A673 (cell line): ENCODE measurements around the gene PLCB4. TPM values are rescaled to one million over a fixed set of nuclear protein-coding genes. Genes with fewer than 3 reads are reported as not detected.

Source experiments
- BruUV-seq: library from RNA; stranded (reverse); fragments of 400-500 nt; replicated peaks from 2 replicates; lab custom pipeline; 2021; lab: Mats Ljungman, UMichigan
- CTCF ChIA-PET: fragments of 300-600 bp; sonication (Branson Sonifier 250); formaldehyde crosslinking; loops from one replicate; lab custom pipeline; 2022; ENCODE audit warnings: antibody characterized with exemption; lab: Charles Lee
- POLR2A ChIA-PET: fragments of 300-600 bp; sonication (Branson Sonifier 250); formaldehyde crosslinking; loops from one replicate; lab custom pipeline; 2022; ENCODE audit warnings: antibody characterized with exemption; ENCODE audit not compliant: low non-redundant PET; lab: Charles Lee
- DNase-seq: peaks from one replicate; pipeline ENCODE4 v3.0.0-alpha.2; 2015; ENCODE audit warnings: low spot score
- H3K27ac ChIP-seq: fragments of 200-600 bp; sonication (generic); 2 replicates; pipeline ENCODE4 v1.5.1; 2016; ENCODE audit warnings: mixed run types, low read depth, mild to moderate bottlenecking, mixed read lengths, antibody characterized with exemption, low read length; ENCODE audit not compliant: poor library complexity, severe bottlenecking
- H3K27me3 ChIP-seq: fragments of 200-600 bp; sonication (generic); replicated peaks from 2 replicates; pipeline ENCODE4 v1.6.1; 2017; ENCODE audit warnings: mixed run types, low read depth, mild to moderate bottlenecking, mixed read lengths, antibody characterized with exemption, low read length; ENCODE audit not compliant: insufficient read depth, poor library complexity
- H3K36me3 ChIP-seq: fragments of 200-600 bp; sonication (generic); 2 replicates; pipeline ENCODE4 v1.6.1; 2016; ENCODE audit warnings: mixed run types, mild to moderate bottlenecking, mixed read lengths, antibody characterized with exemption, low read length; ENCODE audit not compliant: insufficient read depth, poor library complexity, severe bottlenecking
- H3K4me1 ChIP-seq: fragments of 200-600 bp; sonication (generic); 2 replicates; pipeline ENCODE4 v1.6.1; 2017; ENCODE audit warnings: mixed run types, mild to moderate bottlenecking, mixed read lengths, antibody characterized with exemption, low read length; ENCODE audit not compliant: insufficient read depth, poor library complexity, severe bottlenecking
- H3K4me3 ChIP-seq: fragments of 200-600 bp; sonication (generic); 2 replicates; pipeline ENCODE4 v1.5.1; 2016; ENCODE audit warnings: low read depth, mixed run types, mild to moderate bottlenecking, mixed read lengths, low read length; ENCODE audit not compliant: poor library complexity, severe bottlenecking
- H3K9me3 ChIP-seq: fragments of 200-600 bp; sonication (generic); 2 replicates; pipeline ENCODE4 v1.6.1; 2016; ENCODE audit warnings: mixed run types, low read depth, mild to moderate bottlenecking, mixed read lengths, antibody characterized with exemption, low read length; ENCODE audit not compliant: poor library complexity, severe bottlenecking
- CTCF ChIP-seq: fragments of 300-800, 200-600 bp; sonication (generic); conservative IDR thresholded peaks from 2 replicates; pipeline ENCODE4 v1.5.1; 2017; ENCODE audit warnings: low read depth, mild to moderate bottlenecking, antibody characterized with exemption, low read length, moderate library complexity, mixed read lengths
- EZH2 ChIP-seq: fragments of 200-600 bp; sonication (generic); IDR thresholded peaks from 2 replicates; pipeline ENCODE4 v1.6.1; 2017; ENCODE audit warnings: borderline replicate concordance, low read depth, mild to moderate bottlenecking, mixed read lengths, antibody characterized with exemption, low read length; ENCODE audit not compliant: poor library complexity, severe bottlenecking
- intact Hi-C: fragments of 100-400 bp; cut with micrococcal nuclease; formaldehyde crosslinking; loops from one replicate; pipeline ENCODE4 v1.10.0; 2022; ENCODE audit not compliant: unreplicated experiment
- total RNA-seq: library from RNA; stranded (reverse); gene quantifications from 2 replicates; pipeline ENCODE4 v1.2.3, GENCODE V29; 2021

Gene PLCB4
- total RNA-seq, 1 experiment from 2014 or later: 6.2 TPM

DNA sequence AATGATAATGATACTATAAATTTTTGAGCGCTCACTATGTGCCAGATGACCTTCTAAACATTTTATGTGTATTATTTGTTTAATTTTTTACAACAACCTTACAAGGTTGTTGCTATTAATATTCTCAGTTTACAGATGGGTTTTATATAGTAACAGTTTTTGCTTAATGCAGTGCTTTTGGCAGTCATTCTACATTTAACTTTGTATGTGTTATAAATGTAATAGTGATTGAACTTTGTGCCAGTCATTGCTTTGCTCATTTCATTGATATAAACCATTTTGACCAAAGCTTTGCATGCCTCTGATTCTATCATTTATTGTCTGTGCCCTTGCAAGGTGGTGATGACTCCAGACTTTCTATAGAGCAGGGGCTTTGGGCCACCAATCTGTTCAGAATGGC, 239.2 kb downstream of the PLCB4 start:
- DNase-seq: no peak
- Histone ChIP-seq H3K27me3 (no peaks in the 10 kb centered on the region), H3K36me3 (no peaks in the 10 kb centered on the region), H3K27ac (no peak overlapping the region), H3K4me3 (no peak overlapping the region), H3K9me3 (no peaks in the 10 kb centered on the region), H3K4me1 (no peaks in the 10 kb centered on the region)
- intact Hi-C loops: no loop called here
- TF ChIP-seq CTCF: no peak
- TF ChIP-seq EZH2: no peak
- no TSS peak for BruUV-seq
- CTCF ChIA-PET: no interaction called here
- POLR2A ChIA-PET: interaction anchor here (0.7 kb wide), 1 partner anchor 10 kb away, joined by 7 read pairs; no protein-coding TSS in a partner anchor

- TF ChIP-seq EZH2 (no peak), CTCF (no peak)
- POLR2A ChIA-PET: no interaction called here
- intact Hi-C loops: no loop called here
- no peaks in the 10 kb centered on the region for H3K9me3 ChIP-seq
- no peaks in the 10 kb centered on the region for H3K4me1 ChIP-seq
- H3K27ac ChIP-seq: no peak overlapping the region
- CTCF ChIA-PET: no interaction called here
- H3K36me3 ChIP-seq: no peaks in the 10 kb centered on the region
- DNase-seq: no peak
- H3K27me3 ChIP-seq: no peaks in the 10 kb centered on the region
- no TSS peak for BruUV-seq
- no peak overlapping the region for H3K4me3 ChIP-seq
Measured at GRCh38 chr20:9311132-9311531, 242.2 kb downstream of the PLCB4 start.

DNA sequence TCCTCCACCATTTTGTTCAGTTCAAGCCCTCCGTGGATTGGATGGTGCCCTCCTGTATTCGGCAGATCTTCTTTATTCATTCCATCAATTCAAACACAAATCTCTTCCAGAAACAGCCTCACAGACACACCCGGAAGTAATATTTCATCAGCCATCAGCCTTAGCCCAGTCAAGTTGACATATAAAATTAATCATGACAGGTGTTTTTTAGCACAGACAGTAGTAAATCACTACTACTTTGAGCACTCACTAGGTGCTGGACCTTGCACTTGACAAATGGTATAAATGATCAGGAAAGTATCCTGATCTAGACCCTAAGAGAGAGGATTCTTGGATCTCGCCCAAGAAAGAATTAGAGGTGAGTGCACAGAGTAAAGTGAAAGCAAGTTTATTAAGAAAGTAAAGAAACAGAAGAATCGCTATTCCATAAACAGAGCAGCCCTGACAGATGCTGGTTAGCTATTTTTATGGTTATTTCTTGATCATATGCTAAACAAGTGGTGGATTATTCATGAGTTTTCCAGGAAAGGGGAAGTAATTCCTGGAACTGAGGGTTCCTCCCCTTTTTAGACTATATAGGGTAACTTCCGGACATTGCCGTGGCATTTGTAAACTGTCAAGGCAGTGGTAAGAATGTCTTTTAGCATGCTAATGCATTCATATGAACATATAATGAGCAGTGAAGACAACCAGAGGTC, 250.9 kb downstream of the PLCB4 start:
- Histone ChIP-seq H3K27me3 (no peaks in the 10 kb centered on the region), H3K36me3 (no peaks in the 10 kb centered on the region), H3K9me3 (no peaks in the 10 kb centered on the region), H3K4me3 (no peak overlapping the region), H3K4me1 (peaks cover 11% of the 10 kb centered on the region), H3K27ac (peak overlapping the region; percentile 15)
- TF ChIP-seq EZH2: no peak
- TF ChIP-seq CTCF: no peak
- CTCF ChIA-PET: no interaction called here
- intact Hi-C loops: no loop called here
- peak; percentile 12 for DNase-seq
- no TSS peak for BruUV-seq
- POLR2A ChIA-PET: no interaction called here
